Heart left ventricle (tissue), 16 donors: ENCODE measurements around the gene BMERB1. TPM values are rescaled to one million over a fixed set of nuclear protein-coding genes. Genes with fewer than 3 reads are reported as not detected.

Experiments used
- ATAC-seq, 4 donors: fragments of 200-7000 bp; cut with Tn5 transposase; one replicate each; pipeline ENCODE4 v1.9.1; 2020 to 2022; ENCODE audit warnings: moderate library complexity in 4 of 4, mild to moderate bottlenecking in 3 of 4, moderate number of reproducible peaks in 1 of 4
- DNase-seq, 5 donors: peaks; one replicate each; pipeline ENCODE4 v3.0.0-alpha.2; 2020
- H3K27ac ChIP-seq, 12 donors: fragments of 200-600 bp; sonication (generic) in 4 of 12; one replicate each; pipeline versions ENCODE4 v1.5.0 to v1.8.0; 2016 to 2022; ENCODE audit warnings: mild to moderate bottlenecking in 2 of 12
- H3K27me3 ChIP-seq, 9 donors: fragments of 200-600 bp; sonication (generic) in 2 of 9; one replicate each; pipeline versions ENCODE4 v1.5.1 to v1.8.0; 2016 to 2022; ENCODE audit warnings: mild to moderate bottlenecking in 3 of 9
- H3K36me3 ChIP-seq, 9 donors: fragments of 200-600 bp; sonication (generic) in 2 of 9; one replicate each; pipeline versions ENCODE4 v1.5.0 to v1.8.0; 2018 to 2022; ENCODE audit warnings: mild to moderate bottlenecking in 2 of 9
- H3K4me1 ChIP-seq, 12 donors: fragments of 200-600 bp; sonication (generic) in 4 of 12; one replicate each; pipeline versions ENCODE4 v1.5.0 to v1.8.0; 2016 to 2022; ENCODE audit warnings: mild to moderate bottlenecking in 3 of 12
- H3K4me3 ChIP-seq, 12 donors: fragments of 200-600 bp; sonication (generic) in 4 of 12; one replicate each; pipeline versions ENCODE4 v1.5.0 to v1.8.0; 2017 to 2022; ENCODE audit warnings: mild to moderate bottlenecking in 9 of 12, moderate library complexity in 4 of 12
- H3K9me3 ChIP-seq, 12 donors: fragments of 200-600 bp; sonication (generic) in 4 of 12; one replicate each; pipeline versions ENCODE4 v1.5.0 to v1.8.0; 2016 to 2022; ENCODE audit warnings: mild to moderate bottlenecking in 1 of 12
- POLR2A ChIP-seq, 2 donors: fragments of 450-650 bp; IDR thresholded peaks; one replicate each; pipeline ENCODE4 v1.6.1; 2017; ENCODE audit warnings: antibody characterized with exemption in 2 of 2, mild to moderate bottlenecking in 2 of 2, moderate library complexity in 2 of 2
- WGBS, 4 donors: extraction: QIAGEN DNeasy Blood & Tissue Kit in 2 of 4; methylation state at CpG; one replicate each; pipeline versions ENCODE4 v1.1.5 to v1.1.7; 2013 to 2018; 5-methylcytosine and 5-hydroxymethylcytosine counted together
- intact Hi-C, 10 donors: fragments of 100-400 bp; cut with DNase I; formaldehyde crosslinking; loops; one replicate each; pipeline versions ENCODE4 v1.11.1 to v1.14.2; 2022
- polyA plus RNA-seq, 2 donors: library from polyadenylated mRNA; stranded (reverse); fragments of 200-250 nt; gene quantifications; one replicate each; pipeline ENCODE4 v1.2.3, GENCODE V29; 2013
- total RNA-seq, 9 donors: library from RNA; depleted of rRNA in 2 of 9; stranded (reverse); fragments of >200 nt in 2 of 9; fragmentation: NEBNext Ultra II Directional in 3 of 9; extraction: Animal tissue kit (Norgen Biotek cat#: 25700) in 3 of 9; gene quantifications; one replicate each; pipeline versions ENCODE4 v1.1.0 to v1.2.4, GENCODE V29; 2016 to 2023
- TF ChIP-seq, protein P1 (sequence below), 12 donors: fragments of 200-600 bp; sonication (generic) in 4 of 12; IDR thresholded peaks; one replicate each; pipeline versions ENCODE4 v1.5.0 to v1.8.0; 2018 to 2022; ENCODE audit warnings: antibody characterized with exemption in 12 of 12, mild to moderate bottlenecking in 5 of 12
- donor health status: ischemic (EF 13 %, LVEDD 7.1; RV severe dilation, severe dysfunction).
- donor health status: healthy with polysubstance abuse.
- donor health status: DM: no; HTN: yes; CAD: no.
- donor health status: DM: no; HTN: no; CAD: no.
- donor health status: ischemic (EF 25% LVEDD 6.9; RV normal size, moderate dysfunction).
- donor health status: ischemic (EF 25% LVEDD 5.7; RV mildly dilated, moderate dysfunction).
- donor health status: healthy.
- donor health status: DM: yes; HTN: yes; CAD: no.
- donor health status: ischemic (EF 35%, LVEDD 5.7; RV mildly dilated, moderate dysfunction).
- donor health status: nonischemic (EF 11% LVEDD 7.7; RV severe dilation, severe dysfunction).
- donor health status: DM: yes; HTN: yes; CAD: no.
- donor health status: PGD.
- donor health status: ischemic (EF 29% LVEDD 5.4; RV normal size, mild dysfunction).
- donor health status: nonischemic (EF 23%, LVEDD 6.1; RV moderate dilation, normal function).

The BMERB1 gene
- total and polyA plus RNA-seq, 11 donors, result 20.8 to 105 (median 70.5) TPM

DNA sequence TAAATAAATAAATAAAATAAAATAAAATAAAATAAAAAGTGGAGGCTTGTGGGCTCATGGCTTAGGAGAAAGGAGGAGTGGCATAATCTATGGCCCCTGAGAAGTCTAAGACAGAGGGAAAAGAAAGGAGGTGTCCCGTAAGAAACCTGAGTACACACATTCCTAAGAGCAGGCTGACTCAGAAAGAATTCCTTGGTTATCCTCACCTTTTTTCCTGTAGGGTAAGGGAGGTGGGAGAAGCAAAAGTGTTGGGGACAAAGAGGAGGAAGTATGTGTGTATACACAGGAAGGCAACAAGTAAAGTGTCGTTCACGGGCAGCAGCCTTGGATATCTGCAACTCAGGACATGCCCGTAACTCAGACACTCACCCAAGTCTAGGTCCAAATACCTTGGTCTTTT lies 179.3 kb downstream of the BMERB1 start:
- Histone ChIP-seq H3K27me3 (no peaks in the 10 kb centered on the region), H3K36me3 (peaks cover 0 to 100% (median 95%) of the 10 kb centered on the region in 9 donors), H3K4me1 (peaks cover 0 to 1% (median 0%) of the 10 kb centered on the region in 12 donors), H3K4me3 (no peak overlapping the region), H3K9me3 (no peaks in the 10 kb centered on the region), H3K27ac (no peak overlapping the region)
- DNase-seq (no peak), ATAC-seq (no peak)
- 88 to 91% (median 89%) methylated on average over 4 of the region's 4 CpGs for WGBS, 4 donors
- no peak for TF ChIP-seq POLR2A (IDR thresholded peaks at IDR 0.05)
- TF ChIP-seq, protein P1, sequence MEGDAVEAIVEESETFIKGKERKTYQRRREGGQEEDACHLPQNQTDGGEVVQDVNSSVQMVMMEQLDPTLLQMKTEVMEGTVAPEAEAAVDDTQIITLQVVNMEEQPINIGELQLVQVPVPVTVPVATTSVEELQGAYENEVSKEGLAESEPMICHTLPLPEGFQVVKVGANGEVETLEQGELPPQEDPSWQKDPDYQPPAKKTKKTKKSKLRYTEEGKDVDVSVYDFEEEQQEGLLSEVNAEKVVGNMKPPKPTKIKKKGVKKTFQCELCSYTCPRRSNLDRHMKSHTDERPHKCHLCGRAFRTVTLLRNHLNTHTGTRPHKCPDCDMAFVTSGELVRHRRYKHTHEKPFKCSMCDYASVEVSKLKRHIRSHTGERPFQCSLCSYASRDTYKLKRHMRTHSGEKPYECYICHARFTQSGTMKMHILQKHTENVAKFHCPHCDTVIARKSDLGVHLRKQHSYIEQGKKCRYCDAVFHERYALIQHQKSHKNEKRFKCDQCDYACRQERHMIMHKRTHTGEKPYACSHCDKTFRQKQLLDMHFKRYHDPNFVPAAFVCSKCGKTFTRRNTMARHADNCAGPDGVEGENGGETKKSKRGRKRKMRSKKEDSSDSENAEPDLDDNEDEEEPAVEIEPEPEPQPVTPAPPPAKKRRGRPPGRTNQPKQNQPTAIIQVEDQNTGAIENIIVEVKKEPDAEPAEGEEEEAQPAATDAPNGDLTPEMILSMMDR (IDR thresholded peaks at IDR 0.05), result no peak
- intact Hi-C loops, result no loop called here

DNA sequence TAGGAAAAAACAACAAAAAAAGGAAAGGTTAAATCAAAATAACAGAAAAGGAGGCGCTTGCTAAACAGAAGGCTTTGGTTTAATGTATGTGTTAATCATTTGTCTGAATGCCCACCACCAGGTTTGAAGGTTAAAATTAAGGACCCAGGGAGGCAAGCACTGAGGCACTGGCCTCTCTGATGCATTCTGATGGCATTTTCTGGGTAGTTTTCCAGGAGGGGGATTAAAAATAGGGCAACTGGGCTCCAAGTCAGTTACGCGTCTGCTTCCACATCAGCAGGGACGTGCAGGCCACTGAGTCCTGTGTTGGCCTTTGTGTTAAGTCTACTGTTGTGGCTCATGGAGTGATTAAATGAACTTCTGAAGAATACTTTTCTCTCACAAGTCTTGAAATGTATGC lies 181.6 kb downstream of the BMERB1 start:
- WGBS, 4 donors, result 76 to 88% (median 82%) methylated on average over 4 of the region's 4 CpGs
- no peak overlapping the region for H3K27ac ChIP-seq

DNA sequence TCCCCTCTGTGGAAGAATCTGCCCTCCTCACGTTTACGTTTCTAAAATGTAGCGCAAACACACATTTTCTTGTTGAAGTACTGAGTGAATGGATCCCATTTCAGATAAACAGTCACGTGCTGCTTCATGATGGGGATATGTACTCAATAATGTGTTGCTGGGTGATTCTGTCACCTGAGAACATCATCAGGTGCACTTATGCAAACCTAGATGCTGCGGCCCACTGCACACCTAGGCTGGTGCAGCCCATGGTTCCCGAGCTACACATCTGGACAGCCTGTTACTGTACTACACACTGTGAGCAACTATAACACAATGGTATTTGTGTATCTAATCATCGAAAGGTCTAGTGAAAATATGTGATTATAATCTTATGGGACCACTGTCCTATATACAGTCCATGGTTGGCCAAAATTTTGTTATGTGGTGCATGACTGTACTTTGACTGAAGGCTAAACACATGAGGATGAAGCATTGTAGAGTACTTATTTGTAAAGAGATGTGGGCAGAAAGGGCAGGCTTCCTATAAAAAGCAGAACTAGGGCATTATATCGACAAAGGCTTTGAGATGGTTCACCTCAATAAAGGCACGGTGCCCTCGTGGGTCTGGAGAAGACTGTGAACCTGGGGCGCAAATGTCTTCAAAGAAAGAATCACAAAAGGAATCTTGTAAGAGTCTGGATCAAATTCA lies 182.2 kb downstream of the BMERB1 start:
- no peak for DNase-seq
- TF ChIP-seq, protein P1 (IDR thresholded peaks at IDR 0.05), result no peak
- TF ChIP-seq POLR2A (IDR thresholded peaks at IDR 0.05), result no peak
- 91 to 94% (median 93%) methylated on average over 11 of the region's 11 CpGs for WGBS, 4 donors
- H3K27ac ChIP-seq, result no peak overlapping the region
- H3K27me3 ChIP-seq, result no peaks in the 10 kb centered on the region
- H3K36me3 ChIP-seq, result peaks cover 0 to 100% (median 92%) of the 10 kb centered on the region in 9 donors
- peaks cover 0 to 12% (median 6%) of the 10 kb centered on the region in 12 donors for H3K4me1 ChIP-seq
- no peak for ATAC-seq
- intact Hi-C loops, result no loop called here
- no peak overlapping the region for H3K4me3 ChIP-seq
- no peaks in the 10 kb centered on the region for H3K9me3 ChIP-seq

More for the DNA sequence above, 181.6 kb downstream of the BMERB1 start:
- Histone ChIP-seq H3K36me3 (peaks cover 0 to 100% (median 95%) of the 10 kb centered on the region in 9 donors), H3K27me3 (no peaks in the 10 kb centered on the region), H3K9me3 (no peaks in the 10 kb centered on the region), H3K4me3 (no peak overlapping the region), H3K4me1 (peaks cover 0 to 7% (median under 1%) of the 10 kb centered on the region in 12 donors)
- DNase-seq (no peak), ATAC-seq (peak in 2 of 4 donors; percentile 46 to 65)
- TF ChIP-seq, protein P1 (IDR thresholded peaks at IDR 0.05), result no peak
- no peak for TF ChIP-seq POLR2A (IDR thresholded peaks at IDR 0.05)
- intact Hi-C loops, result no loop called here

DNA sequence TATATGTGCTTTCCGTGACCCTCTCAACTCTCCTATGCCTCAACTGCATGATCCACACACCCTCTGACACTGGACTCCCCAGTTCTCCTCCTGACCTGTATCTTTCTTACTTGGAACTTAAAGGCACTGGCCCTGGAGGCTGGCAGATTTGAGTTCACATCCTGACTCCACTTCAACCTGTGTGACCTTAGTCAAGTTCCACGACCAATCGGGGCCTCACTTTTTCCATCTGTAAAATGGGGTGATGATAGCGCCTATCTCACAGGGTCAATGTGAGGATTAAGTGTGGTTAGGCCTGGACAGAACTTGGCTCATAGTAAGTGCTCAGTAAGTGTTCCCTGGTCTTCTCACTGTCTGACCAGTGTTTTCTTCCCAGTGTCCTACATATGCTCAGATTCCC lies 183.5 kb downstream of the BMERB1 start:
- no peak for TF ChIP-seq POLR2A (IDR thresholded peaks at IDR 0.05)
- TF ChIP-seq, protein P1 (IDR thresholded peaks at IDR 0.05), result no peak
- Histone ChIP-seq H3K9me3 (no peaks in the 10 kb centered on the region), H3K4me1 (peaks cover 0 to 21% (median 13%) of the 10 kb centered on the region in 12 donors), H3K27ac (peak overlapping the region in 2 of 12 donors; percentile 10 to 12), H3K27me3 (no peaks in the 10 kb centered on the region), H3K4me3 (no peak overlapping the region), H3K36me3 (peaks cover 0 to 100% (median 88%) of the 10 kb centered on the region in 9 donors)
- DNase-seq (no peak), ATAC-seq (no peak)
- intact Hi-C loops, result no loop called here
- 94 to 97% (median 95%) methylated on average over 4 of the region's 4 CpGs for WGBS, 4 donors
